Astrocyte (in vitro differentiated cells and primary cell): ENCODE measurements around the gene DCAF12L2.

Source experiments
- CTCF ChIP-seq: IDR thresholded peaks from 2 replicates; pipeline ENCODE4 v1.5.1; 2011; ENCODE audit warnings: low read depth, mild to moderate bottlenecking, inconsistent platforms, low read length, moderate library complexity; ENCODE audit not compliant: insufficient read depth
- EZH2 ChIP-seq: IDR thresholded peaks from 2 replicates; pipeline ENCODE4 v1.6.1; 2012; ENCODE audit warnings: mild to moderate bottlenecking, low read length, inconsistent platforms; ENCODE audit not compliant: insufficient read depth

GRCh38 chrX:126170720-126171119 lies 4.6 kb upstream of the DCAF12L2 start:
- no peak for TF ChIP-seq CTCF
- TF ChIP-seq EZH2 = no peak
